ENCODE data around the gene BSG.
A peak's percentile ranks its signal among the peaks of the same experiment; 100 is the strongest.
"Not testable (repeated sequence)": the region's sequence is repeated elsewhere in the genome, so short reads cannot be mapped to it uniquely, and the experiment has no call there.

Gene BSG

GRCh38 chr19:572743-573518 lies 535 bp downstream of the BSG start:
- no peak for DNase-seq

- DNase-seq, result no peak
Measured at GRCh38 chr19:573519-573825, 1.1 kb downstream of the BSG start.

- no peak for DNase-seq
Measured at GRCh38 chr19:574658-575526, 2.5 kb downstream of the BSG start.

- no peak for DNase-seq
Measured at GRCh38 chr19:575527-576506, 3.4 kb downstream of the BSG start.

GRCh38 chr19:576768-577438 lies 4.5 kb downstream of the BSG start:
- DNase-seq, result no peak

- DNase-seq, result no peak
Measured at GRCh38 chr19:577439-578392, 5.3 kb downstream of the BSG start.

- DNase-seq, result no peak
Measured at GRCh38 chr19:579111-579841, 6.9 kb downstream of the BSG start.

- no peak for DNase-seq
Measured at GRCh38 chr19:579842-580155, 7.4 kb downstream of the BSG start.

- no peak for DNase-seq
Measured at GRCh38 chr19:580274-580835, 8.0 kb downstream of the BSG start.

- DNase-seq, result no peak
Measured at GRCh38 chr19:581399-582111, 9.2 kb downstream of the BSG start.

- no peak for DNase-seq
Measured at GRCh38 chr19:582497-583197, 10.3 kb downstream of the BSG start.

- DNase-seq, result no peak
Measured at GRCh38 chr19:583198-583967, 11.0 kb downstream of the BSG start.

GRCh38 chr19:583968-584239 lies 11.5 kb downstream of the BSG start:
- DNase-seq, result no peak

- DNase-seq, result no peak
Measured at GRCh38 chr19:584240-585001, 12.0 kb downstream of the BSG start.

- DNase-seq, result not testable (repeated sequence)
Measured at GRCh38 chr19:585146-585545, 12.8 kb downstream of the BSG start.

- no peak for DNase-seq
Measured at GRCh38 chr19:585551-586110, 13.2 kb downstream of the BSG start.

- DNase-seq, result peak; percentile 10
Measured at GRCh38 chr19:588093-588740, 15.8 kb downstream of the BSG start.
